H7 (cell line): ENCODE measurements around the gene MICAL3. TPM values are rescaled to one million over a fixed set of nuclear protein-coding genes. Genes with fewer than 3 reads are reported as not detected.

Experiments
- DNase-seq: peaks from one replicate; pipeline ENCODE4 v3.0.0; 2012
- H3K27me3 ChIP-seq: 2 replicates; pipeline ENCODE4 v1.6.0; 2011; ENCODE audit warnings: mild to moderate bottlenecking, low read length; ENCODE audit not compliant: control insufficient read depth, insufficient read depth
- H3K36me3 ChIP-seq: replicated peaks from 2 replicates; pipeline ENCODE4 v1.5.1; 2011; ENCODE audit warnings: low read length; ENCODE audit not compliant: control insufficient read depth, insufficient read depth
- H3K4me3 ChIP-seq: 2 replicates; pipeline ENCODE4 v1.5.1; 2011; ENCODE audit warnings: low read depth, mild to moderate bottlenecking, control low read depth, low read length, moderate library complexity; ENCODE audit not compliant: insufficient read depth
- total RNA-seq: library from RNA; depleted of rRNA; stranded (reverse); fragments of >200 nt; shearing (Covaris generic); gene quantifications from 2 replicates; pipeline ENCODE4 v1.2.3, GENCODE V29; 2014

MICAL3 gene
- total RNA-seq, 1 experiment from 2014 or later = 11.8 TPM

GRCh38 chr22:17853073-17853472, 171.3 kb downstream of the MICAL3 start:
- Histone ChIP-seq H3K4me3 (no peak overlapping the region), H3K27me3 (no peaks in the 10 kb centered on the region), H3K36me3 (no peaks in the 10 kb centered on the region)
- DNase-seq = no peak

- H3K36me3 ChIP-seq = no peaks in the 10 kb centered on the region
- DNase-seq = no peak
- no peak overlapping the region for H3K4me3 ChIP-seq
- no peaks in the 10 kb centered on the region for H3K27me3 ChIP-seq
Measured at GRCh38 chr22:17851759-17852158, 172.6 kb downstream of the MICAL3 start.

- Histone ChIP-seq H3K4me3 (no peak overlapping the region), H3K27me3 (no peaks in the 10 kb centered on the region), H3K36me3 (no peaks in the 10 kb centered on the region)
- DNase-seq = no peak
Measured at GRCh38 chr22:17847360-17848078, 176.8 kb downstream of the MICAL3 start.

- Histone ChIP-seq H3K36me3 (no peaks in the 10 kb centered on the region), H3K4me3 (no peak overlapping the region), H3K27me3 (no peaks in the 10 kb centered on the region)
- DNase-seq = no peak
Measured at GRCh38 chr22:17846326-17846992, 177.9 kb downstream of the MICAL3 start.

GRCh38 chr22:17845790-17846189, 178.6 kb downstream of the MICAL3 start:
- H3K4me3 ChIP-seq = no peak overlapping the region
- DNase-seq = no peak
- H3K36me3 ChIP-seq = no peaks in the 10 kb centered on the region; the same call in 1 of the 2 replicates
- H3K27me3 ChIP-seq = no peaks in the 10 kb centered on the region

GRCh38 chr22:17845327-17845726, 179.0 kb downstream of the MICAL3 start:
- no peaks in the 10 kb centered on the region; the same call in 1 of the 2 replicates for H3K36me3 ChIP-seq
- no peaks in the 10 kb centered on the region for H3K27me3 ChIP-seq
- DNase-seq = no peak
- H3K4me3 ChIP-seq = no peak overlapping the region

GRCh38 chr22:17844150-17844549, 180.2 kb downstream of the MICAL3 start:
- Histone ChIP-seq H3K27me3 (no peaks in the 10 kb centered on the region), H3K4me3 (no peak overlapping the region)
- no peak for DNase-seq

GRCh38 chr22:17842386-17842785, 182.0 kb downstream of the MICAL3 start:
- no peaks in the 10 kb centered on the region; the same call in 1 of the 2 replicates for H3K36me3 ChIP-seq
- no peak for DNase-seq
- no peaks in the 10 kb centered on the region for H3K27me3 ChIP-seq
- H3K4me3 ChIP-seq = no peak overlapping the region

More at GRCh38 chr22:17844150-17844549, 180.2 kb downstream of the MICAL3 start:
- no peaks in the 10 kb centered on the region; the same call in 1 of the 2 replicates for H3K36me3 ChIP-seq

GRCh38 chr22:17841836-17842235, 182.5 kb downstream of the MICAL3 start:
- H3K36me3 ChIP-seq = no peaks in the 10 kb centered on the region; the same call in 1 of the 2 replicates
- no peak overlapping the region for H3K4me3 ChIP-seq
- no peak for DNase-seq
- no peaks in the 10 kb centered on the region for H3K27me3 ChIP-seq

- H3K27me3 ChIP-seq = no peaks in the 10 kb centered on the region
Measured at GRCh38 chr22:17838180-17838865, 186.0 kb downstream of the MICAL3 start.

GRCh38 chr22:17836992-17837742, 187.2 kb downstream of the MICAL3 start:
- Histone ChIP-seq H3K27me3 (no peaks in the 10 kb centered on the region), H3K36me3 (no peaks in the 10 kb centered on the region; the same call in 1 of the 2 replicates), H3K4me3 (no peak overlapping the region)
- DNase-seq = peak; percentile 72

More at GRCh38 chr22:17838180-17838865, 186.0 kb downstream of the MICAL3 start:
- H3K36me3 ChIP-seq = no peaks in the 10 kb centered on the region; the same call in 1 of the 2 replicates
- no peak for DNase-seq
- no peak overlapping the region for H3K4me3 ChIP-seq

- no peaks in the 10 kb centered on the region for H3K27me3 ChIP-seq
- H3K4me3 ChIP-seq = no peak overlapping the region
- DNase-seq = no peak
- H3K36me3 ChIP-seq = no peaks in the 10 kb centered on the region
Measured at GRCh38 chr22:17835256-17835655, 189.1 kb downstream of the MICAL3 start.

GRCh38 chr22:17833489-17833888, 190.9 kb downstream of the MICAL3 start:
- no peak for DNase-seq
- Histone ChIP-seq H3K27me3 (no peaks in the 10 kb centered on the region), H3K4me3 (no peak overlapping the region), H3K36me3 (no peaks in the 10 kb centered on the region; the same call in 1 of the 2 replicates)

- Histone ChIP-seq H3K36me3 (no peaks in the 10 kb centered on the region; the same call in 1 of the 2 replicates), H3K27me3 (no peaks in the 10 kb centered on the region), H3K4me3 (no peak overlapping the region)
- DNase-seq = no peak
Measured at GRCh38 chr22:17832665-17833064, 191.7 kb downstream of the MICAL3 start.
